ENCODE measurements around the gene BSN. TPM values are rescaled to one million over a fixed set of nuclear protein-coding genes. Genes with fewer than 3 reads are reported as not detected.

The BSN gene
- total RNA-seq, 1 donor: 0.27 TPM

DNA sequence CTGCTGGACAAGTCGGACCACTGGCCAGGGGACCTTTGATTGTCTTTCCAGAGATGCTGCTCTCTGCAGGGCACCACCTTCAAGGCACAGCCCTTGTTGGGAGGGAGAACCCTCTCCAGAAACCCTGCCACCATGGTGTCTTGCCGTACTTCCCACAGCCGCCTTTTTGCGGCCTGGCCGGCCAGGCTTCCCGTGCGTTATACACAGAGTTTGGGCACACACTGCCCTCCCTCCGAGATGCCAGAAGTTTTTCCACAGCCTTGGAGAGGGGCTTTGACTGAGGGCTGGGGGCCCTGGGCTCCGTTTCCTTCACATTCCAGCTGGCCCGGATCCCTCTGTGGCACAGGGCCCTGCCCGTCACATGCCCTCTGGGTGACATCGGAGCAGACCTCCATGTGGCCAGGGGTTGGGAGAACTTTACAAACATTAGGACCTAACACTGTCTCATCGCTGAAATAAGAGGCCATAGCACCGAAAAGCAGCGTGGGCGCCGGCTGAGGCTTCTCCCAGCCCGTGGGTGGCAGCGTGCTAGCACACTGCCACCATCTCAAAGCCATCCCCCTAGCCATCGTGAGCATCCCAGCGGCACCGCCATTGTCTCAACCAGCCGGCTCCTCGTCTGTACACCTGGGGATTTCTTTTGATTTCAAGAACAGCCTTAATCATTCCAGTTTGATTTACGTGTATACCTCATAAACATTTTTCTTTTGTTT, 113.6 kb downstream of the BSN start:
- TF ChIP-seq, protein P1, sequence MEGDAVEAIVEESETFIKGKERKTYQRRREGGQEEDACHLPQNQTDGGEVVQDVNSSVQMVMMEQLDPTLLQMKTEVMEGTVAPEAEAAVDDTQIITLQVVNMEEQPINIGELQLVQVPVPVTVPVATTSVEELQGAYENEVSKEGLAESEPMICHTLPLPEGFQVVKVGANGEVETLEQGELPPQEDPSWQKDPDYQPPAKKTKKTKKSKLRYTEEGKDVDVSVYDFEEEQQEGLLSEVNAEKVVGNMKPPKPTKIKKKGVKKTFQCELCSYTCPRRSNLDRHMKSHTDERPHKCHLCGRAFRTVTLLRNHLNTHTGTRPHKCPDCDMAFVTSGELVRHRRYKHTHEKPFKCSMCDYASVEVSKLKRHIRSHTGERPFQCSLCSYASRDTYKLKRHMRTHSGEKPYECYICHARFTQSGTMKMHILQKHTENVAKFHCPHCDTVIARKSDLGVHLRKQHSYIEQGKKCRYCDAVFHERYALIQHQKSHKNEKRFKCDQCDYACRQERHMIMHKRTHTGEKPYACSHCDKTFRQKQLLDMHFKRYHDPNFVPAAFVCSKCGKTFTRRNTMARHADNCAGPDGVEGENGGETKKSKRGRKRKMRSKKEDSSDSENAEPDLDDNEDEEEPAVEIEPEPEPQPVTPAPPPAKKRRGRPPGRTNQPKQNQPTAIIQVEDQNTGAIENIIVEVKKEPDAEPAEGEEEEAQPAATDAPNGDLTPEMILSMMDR (IDR thresholded peaks at IDR 0.05; ENCODE audit: insufficient read depth, low read length): no peak

DNA sequence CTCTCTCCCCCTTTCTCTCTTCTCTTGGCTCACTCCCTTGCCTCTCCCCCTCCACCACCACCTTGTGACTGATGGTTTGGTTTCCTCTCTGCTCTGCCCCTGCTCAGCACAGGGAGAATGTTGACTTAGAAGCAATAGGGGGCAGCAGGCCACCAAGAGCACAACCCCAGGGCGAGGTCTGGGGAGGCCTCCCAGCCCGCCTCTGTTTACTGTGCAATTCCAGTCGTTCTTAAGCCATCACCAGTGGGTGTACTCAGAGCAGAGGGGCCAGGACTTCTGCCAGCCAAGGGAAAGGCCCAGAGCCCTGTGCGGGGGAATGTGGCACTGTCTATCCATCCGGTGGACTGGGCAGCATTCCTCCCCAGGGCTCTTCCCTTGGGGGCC, 114.1 kb downstream of the BSN start:
- no peak overlapping the region for H3K4me3 ChIP-seq (ENCODE audit: low read depth, low read length)
- TF ChIP-seq, protein P1 (IDR thresholded peaks at IDR 0.05; ENCODE audit: insufficient read depth, low read length): no peak
- DNase-seq (ENCODE audit: low read depth): no peak

More for the DNA sequence above, 113.6 kb downstream of the BSN start:
- no peak overlapping the region for H3K4me3 ChIP-seq (ENCODE audit: low read depth, low read length)
- no peak for DNase-seq (ENCODE audit: low read depth)

DNA sequence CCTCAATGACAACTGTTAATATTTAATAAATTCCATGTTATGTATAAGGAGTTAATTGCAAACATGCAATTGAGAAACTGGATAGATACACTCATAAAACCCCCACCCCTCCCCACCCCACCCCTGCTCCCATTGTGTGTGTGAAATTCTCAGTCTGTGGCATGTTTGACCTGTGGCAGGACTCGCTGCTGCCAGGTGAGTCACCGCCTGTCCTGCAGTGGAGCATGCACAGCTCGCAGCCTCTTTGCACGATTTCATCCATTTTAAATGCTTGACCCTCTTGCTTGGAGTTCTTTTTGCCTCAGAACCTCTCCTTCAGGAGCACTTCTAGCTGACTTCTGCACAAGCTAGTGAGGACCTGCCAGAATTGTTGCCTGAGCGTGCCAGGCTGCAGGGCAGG, 114.6 kb downstream of the BSN start:
- peak; percentile 36 for DNase-seq (ENCODE audit: low read depth)
- TF ChIP-seq, protein P1 (IDR thresholded peaks at IDR 0.05; ENCODE audit: insufficient read depth, low read length): no peak

DNA sequence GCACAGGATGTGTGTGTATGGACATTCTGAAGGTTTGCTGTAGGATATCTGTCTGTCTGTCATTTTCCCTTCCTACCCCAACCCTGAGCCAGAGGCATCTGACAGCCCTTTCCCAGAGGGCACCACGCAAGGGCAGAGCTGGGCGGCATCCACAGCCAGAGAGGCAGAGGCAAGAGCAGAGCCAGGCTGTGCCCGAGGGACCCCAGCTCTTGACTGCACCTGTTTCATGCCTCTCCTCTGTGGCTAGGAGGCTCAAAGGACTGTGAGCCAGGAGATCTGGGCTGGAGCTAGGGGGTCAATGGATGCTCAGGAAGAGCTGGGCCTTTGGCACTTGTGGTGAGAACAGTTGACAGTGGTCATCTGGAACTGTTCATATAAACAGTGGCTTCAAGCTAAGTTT, 115.1 kb downstream of the BSN start:
- TF ChIP-seq, protein P1 (IDR thresholded peaks at IDR 0.05; ENCODE audit: insufficient read depth, low read length): no peak
- no peak overlapping the region for H3K4me3 ChIP-seq (ENCODE audit: low read depth, low read length)
- no peak for DNase-seq (ENCODE audit: low read depth)

More for the DNA sequence above, 114.6 kb downstream of the BSN start:
- H3K4me3 ChIP-seq (ENCODE audit: low read depth, low read length): no peak overlapping the region

DNA sequence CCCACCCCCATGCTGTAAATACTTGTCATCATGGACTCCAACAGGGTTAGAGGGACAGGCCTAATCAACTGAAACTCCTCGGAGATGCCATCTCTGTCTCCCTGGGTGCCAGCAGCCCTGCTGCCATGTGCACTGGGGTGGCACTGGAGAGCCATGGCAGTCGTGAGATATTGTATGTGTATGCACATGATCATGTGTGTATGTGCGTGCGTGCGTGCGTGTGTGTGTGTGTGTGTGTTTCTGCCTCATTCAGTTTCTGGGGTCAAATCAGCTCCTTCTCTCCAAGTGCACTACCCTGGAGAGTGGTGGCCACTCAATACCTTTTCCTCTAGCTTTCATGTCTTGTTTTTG, 116.6 kb downstream of the BSN start:
- DNase-seq (ENCODE audit: low read depth): no peak
- no peak overlapping the region for H3K4me3 ChIP-seq (ENCODE audit: low read depth, low read length)
- TF ChIP-seq, protein P1 (IDR thresholded peaks at IDR 0.05; ENCODE audit: insufficient read depth, low read length): no peak

DNA sequence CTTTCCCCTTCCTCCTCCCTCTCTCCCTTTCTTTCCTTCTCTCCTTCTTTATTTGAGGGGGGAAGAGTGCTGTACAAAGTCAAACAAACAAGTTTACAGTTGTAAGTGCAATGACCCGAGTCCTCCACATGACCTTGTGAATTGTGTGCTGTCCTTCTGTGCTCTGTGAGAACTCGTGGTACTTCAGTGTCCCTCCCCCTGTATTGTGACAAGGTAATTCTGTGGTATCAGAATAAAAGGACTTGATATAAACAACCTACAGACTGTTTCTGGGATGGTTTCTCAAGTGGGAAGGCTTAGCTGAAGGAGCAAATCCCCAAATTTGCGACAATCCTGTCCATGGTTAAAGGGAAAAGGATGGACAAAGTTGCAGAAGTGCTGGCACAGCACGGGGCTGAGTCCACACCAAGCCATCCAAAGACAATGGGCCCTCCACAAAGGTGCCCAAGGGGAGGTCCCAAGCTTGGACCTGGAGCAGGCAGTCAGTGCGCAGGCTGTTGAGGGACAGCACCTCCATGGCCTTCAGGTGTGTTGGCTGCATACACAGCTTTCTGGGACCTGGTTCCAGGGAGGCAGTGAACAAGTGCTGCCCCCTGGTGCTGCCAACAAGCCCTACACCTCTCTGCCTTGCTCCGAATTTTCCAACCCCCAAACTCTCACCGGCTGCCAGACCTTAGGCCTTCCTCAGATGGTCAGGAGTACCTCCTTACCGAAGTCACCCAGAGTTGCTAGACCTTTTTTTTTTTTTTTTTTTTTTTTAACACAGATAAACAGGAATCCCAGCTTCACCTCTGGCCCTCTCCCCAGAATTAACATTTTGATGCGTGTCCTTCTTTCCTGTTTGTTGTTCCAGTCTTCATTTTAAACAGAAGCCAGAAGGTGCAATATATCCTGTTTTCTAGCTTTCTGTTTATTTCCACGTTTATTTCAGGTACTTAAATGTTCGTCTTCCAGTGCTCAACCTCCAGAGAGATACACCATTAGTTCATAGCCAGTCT, 117.3 kb downstream of the BSN start:
- peak; percentile 69 for DNase-seq (ENCODE audit: low read depth)
- no peak overlapping the region for H3K4me3 ChIP-seq (ENCODE audit: low read depth, low read length)
- TF ChIP-seq, protein P1 (IDR thresholded peaks at IDR 0.05; ENCODE audit: insufficient read depth, low read length): peak; percentile 88
